NOMO-1 (cell line): ENCODE measurements around the gene DOCK2.

ENCODE experiments used
- DNase-seq, 2 experiments: peaks; one replicate each; lab custom pipeline; 2025; ENCODE audit not compliant: unreplicated experiment in 2 of 2; lab: John Stamatoyannopoulos, UW

The DOCK2 gene

GRCh38 chr5:170076739-170077138 is 439.7 kb downstream of the DOCK2 start:
- no peak for DNase-seq

GRCh38 chr5:170077526-170077925 is 440.5 kb downstream of the DOCK2 start:
- DNase-seq, result no peak

- no peak for DNase-seq
Observed at GRCh38 chr5:170078458-170078857, 441.4 kb downstream of the DOCK2 start.

GRCh38 chr5:170078931-170079330 is 441.9 kb downstream of the DOCK2 start:
- no peak for DNase-seq

- DNase-seq, result no peak
Observed at GRCh38 chr5:170080217-170080616, 443.1 kb downstream of the DOCK2 start.

- DNase-seq, result no peak
Observed at GRCh38 chr5:170080786-170081445, 443.8 kb downstream of the DOCK2 start.

- DNase-seq, result no peak
Observed at GRCh38 chr5:170081616-170082015, 444.5 kb downstream of the DOCK2 start.

GRCh38 chr5:170082701-170083100 is 445.6 kb downstream of the DOCK2 start:
- no peak for DNase-seq

- DNase-seq, result no peak
Observed at GRCh38 chr5:170087168-170087817, 450.2 kb downstream of the DOCK2 start.

- DNase-seq, result no peak
Observed at GRCh38 chr5:170092455-170093101, 455.5 kb downstream of the DOCK2 start.

- DNase-seq, result peak; percentile 25 to 28
Observed at GRCh38 chr5:170094329-170094728, 457.3 kb downstream of the DOCK2 start.

- DNase-seq, result peak; percentile 27 to 64
Observed at GRCh38 chr5:170095646-170096045, 458.6 kb downstream of the DOCK2 start.

GRCh38 chr5:170097934-170098333 is 460.9 kb downstream of the DOCK2 start:
- DNase-seq, result no peak

- DNase-seq, result peak; percentile 61 to 72
Observed at GRCh38 chr5:170100066-170100943, 463.2 kb downstream of the DOCK2 start.

- DNase-seq, result no peak
Observed at GRCh38 chr5:170103447-170103846, 466.4 kb downstream of the DOCK2 start.

GRCh38 chr5:170104299-170104698 is 467.2 kb downstream of the DOCK2 start:
- no peak for DNase-seq

- DNase-seq, result no peak
Observed at GRCh38 chr5:170104710-170105109, 467.6 kb downstream of the DOCK2 start.

GRCh38 chr5:170105642-170106611 is 468.9 kb downstream of the DOCK2 start, which contains the start of gene FOXI1:
FOXI1 (plus strand) TSS chr5:170105897; CDS start chr5:170105958, 61 bp downstream.
- no peak for DNase-seq

- no peak for DNase-seq
Observed at GRCh38 chr5:170107674-170108073, 470.6 kb downstream of the DOCK2 start.

- no peak for DNase-seq
Observed at GRCh38 chr5:170108266-170108785, 471.3 kb downstream of the DOCK2 start.
